Measurements from ENCODE around the gene PKD1L1. TPM values are rescaled to one million over a fixed set of nuclear protein-coding genes. Genes with fewer than 3 reads are reported as not detected.

The PKD1L1 gene
- total RNA-seq, 4 donors from 2014 or later = 0.41 to 37.4 (median 17.5) TPM

- intact Hi-C loops (cut with DNase I; ENCODE audit: low total_unique reads) (no loop called here), in situ Hi-C loops (cut with MboI; ENCODE audit: low pct_ligation_motif_present in 1 of 4, low pct_unique_long_range_greater_than_20kb in 1 of 4, low sequenced_read_pairs in 3 of 4) (no loop called here)
- DNase-seq = no peak
- H3K4me1 ChIP-seq = no peaks in the 10 kb centered on the region
- no peaks in the 10 kb centered on the region for H3K36me3 ChIP-seq
- H3K27ac ChIP-seq = no peak overlapping the region
- H3K27me3 ChIP-seq = no peaks in the 10 kb centered on the region
- no peak overlapping the region for H3K4me3 ChIP-seq
- 50 to 71% methylated on average over 3 of the region's 3 CpGs for whole genome bisulfite sequencing, 2 donors (ENCODE audit: low coverage in 1 of 2)
- H3K9me3 ChIP-seq = no peaks in the 10 kb centered on the region
- TF ChIP-seq EP300 (IDR thresholded peaks at IDR 0.05; ENCODE audit: low read depth) = no peak
- no peak for TF ChIP-seq CTCF (IDR thresholded peaks at IDR 0.05)
- TF ChIP-seq POLR2A (IDR thresholded peaks at IDR 0.05) = no peak
- no peak for TF ChIP-seq POLR2AphosphoS5 (IDR thresholded peaks at IDR 0.05)
Observed at GRCh38 chr7:47867286-47867685, 81.0 kb downstream of the PKD1L1 start.

- no peak for DNase-seq
- no peak overlapping the region for H3K4me3 ChIP-seq
- no peaks in the 10 kb centered on the region for H3K9me3 ChIP-seq
- no peak overlapping the region for H3K27ac ChIP-seq
- H3K27me3 ChIP-seq = no peaks in the 10 kb centered on the region
- in situ Hi-C loops (cut with MboI; ENCODE audit: low pct_ligation_motif_present in 1 of 4, low pct_unique_long_range_greater_than_20kb in 1 of 4, low sequenced_read_pairs in 3 of 4) (no loop called here), intact Hi-C loops (cut with DNase I; ENCODE audit: low total_unique reads) (no loop called here)
- no peaks in the 10 kb centered on the region for H3K36me3 ChIP-seq
- TF ChIP-seq POLR2AphosphoS5 (IDR thresholded peaks at IDR 0.05) (no peak), EP300 (IDR thresholded peaks at IDR 0.05; ENCODE audit: low read depth) (no peak), POLR2A (IDR thresholded peaks at IDR 0.05) (no peak), CTCF (IDR thresholded peaks at IDR 0.05) (no peak)
- H3K4me1 ChIP-seq = no peaks in the 10 kb centered on the region
- WGBS, 2 donors (ENCODE audit: low coverage in 1 of 2) = 45 to 73% methylated on average over 1 to 3 of the region's 3 CpGs
Observed at GRCh38 chr7:47866120-47866519, 82.1 kb downstream of the PKD1L1 start.

GRCh38 chr7:47852330-47853245, 95.7 kb downstream of the PKD1L1 start:
- no peak for DNase-seq
- intact Hi-C loops (cut with DNase I; ENCODE audit: low total_unique reads) = no loop called here
- in situ Hi-C loops (cut with MboI; ENCODE audit: low pct_ligation_motif_present in 1 of 4, low pct_unique_long_range_greater_than_20kb in 1 of 4, low sequenced_read_pairs in 3 of 4) = no loop called here
- no peak for TF ChIP-seq EP300 (IDR thresholded peaks at IDR 0.05; ENCODE audit: low read depth)
- no peak for TF ChIP-seq CTCF (IDR thresholded peaks at IDR 0.05)
- no peak for TF ChIP-seq POLR2A (IDR thresholded peaks at IDR 0.05)
- no peak for TF ChIP-seq POLR2AphosphoS5 (IDR thresholded peaks at IDR 0.05)
- WGBS, 2 donors (ENCODE audit: low coverage in 1 of 2) = 89 to 99% methylated on average over 5 to 9 of the region's 9 CpGs
- H3K36me3 ChIP-seq = no peaks in the 10 kb centered on the region
- H3K4me1 ChIP-seq = no peaks in the 10 kb centered on the region
- H3K27me3 ChIP-seq = no peaks in the 10 kb centered on the region
- no peaks in the 10 kb centered on the region for H3K9me3 ChIP-seq
- H3K27ac ChIP-seq = no peak overlapping the region
- H3K4me3 ChIP-seq = no peak overlapping the region

GRCh38 chr7:47847207-47847606, 101.1 kb downstream of the PKD1L1 start:
- no peak overlapping the region for H3K4me3 ChIP-seq
- no peak for DNase-seq
- H3K27me3 ChIP-seq = no peaks in the 10 kb centered on the region
- H3K36me3 ChIP-seq = no peaks in the 10 kb centered on the region
- intact Hi-C loops (cut with DNase I; ENCODE audit: low total_unique reads) (no loop called here), in situ Hi-C loops (cut with MboI; ENCODE audit: low pct_ligation_motif_present in 1 of 4, low pct_unique_long_range_greater_than_20kb in 1 of 4, low sequenced_read_pairs in 3 of 4) (no loop called here)
- no peaks in the 10 kb centered on the region for H3K9me3 ChIP-seq
- H3K27ac ChIP-seq = no peak overlapping the region
- no peak for TF ChIP-seq EP300 (IDR thresholded peaks at IDR 0.05; ENCODE audit: low read depth)
- TF ChIP-seq POLR2A (IDR thresholded peaks at IDR 0.05) = no peak
- TF ChIP-seq POLR2AphosphoS5 (IDR thresholded peaks at IDR 0.05) = no peak
- no peak for TF ChIP-seq CTCF (IDR thresholded peaks at IDR 0.05)
- 81 to 100% methylated on average over 2 to 5 of the region's 5 CpGs for WGBS, 2 donors (ENCODE audit: low coverage in 1 of 2)
- H3K4me1 ChIP-seq = no peaks in the 10 kb centered on the region

Measured in transverse colon (tissue), 4 donors.